DMS 273 treated with DMSO at 0.1 percent for 48 hours (cell line): Measurements from ENCODE around the gene IFT81.
"Not testable (repeated sequence)": the region's sequence is repeated elsewhere in the genome, so short reads cannot be mapped to it uniquely, and the experiment has no call there.

ENCODE experiments used
- DNase-seq: peaks from one replicate; lab custom pipeline; 2025; lab: John Stamatoyannopoulos, UW

The IFT81 gene

DNA sequence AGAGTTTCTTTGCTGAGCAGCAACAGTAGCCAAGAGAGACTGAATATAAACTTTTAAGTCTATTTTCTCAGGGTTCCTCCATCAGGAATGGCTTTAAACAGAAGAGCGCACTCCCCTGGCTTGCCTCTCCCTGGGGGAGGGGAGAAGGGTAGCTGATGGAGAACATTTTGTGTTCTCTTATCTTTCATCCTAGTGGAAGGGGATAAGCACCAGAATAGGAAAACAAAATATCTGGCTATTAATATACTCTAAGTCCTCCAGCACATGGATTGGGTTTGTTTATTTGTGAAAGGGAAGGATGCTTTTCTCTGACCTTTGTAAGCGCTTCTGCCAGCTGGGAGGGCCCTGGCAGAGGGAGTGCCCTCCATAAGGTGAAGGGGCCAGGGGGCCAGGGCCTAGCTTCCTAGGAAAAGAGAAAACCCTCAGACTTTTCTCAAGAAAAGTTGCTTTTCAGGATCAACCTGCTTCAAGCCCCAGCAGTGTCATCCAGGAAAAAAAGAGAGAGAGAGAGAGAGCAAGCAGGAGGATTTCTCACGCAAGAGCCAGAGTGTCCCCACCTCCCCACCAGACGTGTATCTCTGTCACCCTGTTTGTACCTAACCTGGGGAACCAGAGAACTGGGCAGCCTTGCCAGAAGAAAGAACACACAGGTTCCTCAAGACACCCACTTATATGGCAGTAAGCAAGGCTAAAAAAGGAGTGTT lies 122.6 kb downstream of the IFT81 start:
- DNase-seq: no peak

DNA sequence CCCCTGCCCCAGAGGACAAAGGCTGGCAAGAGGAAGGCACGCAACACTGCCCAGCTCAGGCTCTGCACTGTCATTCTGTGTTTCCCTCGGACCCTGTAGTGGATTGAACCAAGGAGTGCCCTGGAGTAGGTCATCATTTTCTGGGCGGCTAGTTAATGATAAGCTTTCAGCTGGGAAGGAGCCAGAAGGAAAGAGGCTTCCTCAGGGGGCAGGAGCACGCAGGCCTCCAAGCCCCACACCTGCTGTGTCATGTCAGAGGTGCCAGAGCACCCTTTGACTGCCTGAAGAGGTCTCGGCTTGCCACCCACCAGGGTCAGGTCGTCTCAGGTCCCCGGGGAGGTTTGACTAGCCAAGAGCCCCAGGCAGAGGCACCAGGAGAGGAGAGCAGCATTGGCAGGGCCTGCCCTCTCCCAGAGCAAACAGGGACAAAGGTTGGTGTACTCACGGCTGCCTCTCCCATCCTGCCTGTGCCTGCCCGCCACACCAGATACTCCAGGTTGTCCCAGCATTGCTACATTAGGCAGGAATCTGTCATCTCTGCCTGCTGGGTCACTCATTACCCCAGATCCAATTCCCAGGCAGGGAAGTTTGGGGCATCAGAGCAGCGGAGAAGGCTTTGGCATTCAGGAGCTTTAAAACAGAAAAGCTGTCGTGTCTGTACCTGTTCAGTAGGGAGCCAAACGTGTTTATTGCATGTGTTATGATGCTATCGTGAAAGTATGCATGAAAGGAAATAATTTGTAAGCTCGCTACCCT lies 123.4 kb downstream of the IFT81 start:
- DNase-seq: no peak

DNA sequence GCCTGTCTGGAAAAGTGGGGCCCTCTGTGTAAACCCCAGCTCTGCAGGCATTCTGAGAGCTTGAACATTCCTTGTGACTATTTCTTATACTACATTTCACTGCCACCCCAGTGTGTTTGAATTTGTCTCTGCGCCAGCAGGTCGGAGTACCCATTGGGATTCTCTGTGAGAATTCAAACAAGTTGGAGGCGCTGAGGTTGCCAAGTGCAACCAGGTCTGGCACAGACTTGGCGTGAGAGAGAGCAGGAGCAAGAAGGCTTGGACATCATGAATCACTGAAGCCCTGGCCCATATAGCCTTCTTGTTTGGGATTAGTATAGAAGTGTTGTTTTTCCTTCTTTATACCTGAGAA lies 123.9 kb downstream of the IFT81 start:
- DNase-seq: no peak

DNA sequence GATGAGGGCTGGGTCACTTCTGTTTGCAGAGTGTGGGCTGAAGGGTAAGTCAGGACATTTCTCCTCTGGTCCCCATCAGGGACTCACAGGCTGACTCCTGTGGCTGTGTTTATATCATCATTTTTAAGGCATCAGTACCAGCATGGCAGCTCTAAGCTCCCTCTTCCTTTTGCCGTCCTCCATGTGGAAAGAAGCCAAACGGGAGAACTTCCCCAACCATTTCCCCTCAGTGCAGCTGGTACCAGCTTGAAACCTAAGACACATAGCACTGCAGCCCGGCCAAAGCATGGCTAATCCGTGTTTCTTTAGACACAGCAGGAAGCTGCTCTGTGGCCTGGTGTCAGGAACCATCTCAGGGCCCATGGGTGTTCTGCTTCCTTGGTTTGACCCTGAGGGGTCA lies 124.9 kb downstream of the IFT81 start:
- DNase-seq: no peak

DNA sequence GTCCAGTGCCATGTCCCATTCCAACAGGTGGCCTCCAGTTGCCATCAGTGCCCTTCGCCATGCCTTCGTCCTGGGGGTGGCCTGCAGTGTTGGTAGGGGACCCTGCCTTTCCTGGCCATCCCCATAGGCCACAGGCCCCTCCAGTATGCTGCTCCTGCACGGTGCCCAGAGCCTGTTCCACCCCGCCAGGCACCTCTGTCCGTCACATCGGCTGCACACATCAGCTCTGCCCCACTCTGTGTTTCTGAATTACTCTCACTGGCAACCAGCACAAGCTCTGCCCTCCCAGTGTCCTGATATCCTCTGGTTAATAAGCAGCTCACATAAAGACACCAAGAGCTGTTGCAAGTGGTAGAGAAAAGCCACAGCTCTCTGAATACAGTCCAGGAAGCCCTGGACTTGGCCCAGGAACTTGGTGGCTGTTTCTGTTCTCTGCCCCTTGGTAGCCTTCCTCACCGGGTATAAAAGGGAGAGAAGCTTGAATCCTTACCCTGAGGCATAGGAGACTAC lies 125.6 kb downstream of the IFT81 start:
- DNase-seq: no peak

DNA sequence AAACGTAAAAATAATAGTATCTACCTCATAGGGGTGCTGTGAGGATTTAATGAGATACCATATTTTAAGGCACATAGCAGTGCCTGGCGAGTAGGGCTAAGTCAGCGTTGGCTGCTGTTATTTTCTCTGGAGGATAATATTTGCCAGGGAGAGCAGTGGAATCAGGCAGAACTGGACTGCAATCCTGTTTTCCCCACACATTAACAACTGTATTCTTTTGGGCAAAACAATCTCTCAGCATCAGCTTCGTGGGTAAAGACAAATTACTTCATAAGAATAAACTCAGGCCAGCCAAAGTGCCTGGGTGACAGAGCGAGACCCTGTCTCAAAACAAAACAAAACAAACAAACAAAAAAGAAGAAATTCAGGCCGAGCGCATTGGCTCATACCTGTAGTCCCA lies 127.2 kb downstream of the IFT81 start:
- DNase-seq: no peak

DNA sequence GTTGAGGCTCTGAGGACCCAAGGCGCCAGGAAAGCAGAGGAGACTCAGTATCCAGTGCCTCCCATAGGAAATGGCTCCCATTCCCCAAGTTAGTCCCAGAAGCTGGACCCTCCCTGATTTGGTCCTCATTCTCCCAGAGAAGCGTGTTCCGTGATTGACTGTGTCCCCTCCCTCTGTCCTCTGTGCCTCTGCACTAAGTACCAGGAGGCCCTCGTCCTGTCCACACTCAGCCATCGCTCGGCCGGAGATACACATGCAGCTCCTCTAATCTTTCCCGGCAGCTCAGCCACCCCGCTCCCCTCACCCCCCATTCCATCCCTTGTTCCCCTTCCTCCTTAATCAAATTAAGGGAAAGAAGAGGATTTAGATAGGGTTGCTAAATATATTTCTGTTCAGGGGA lies 128.6 kb downstream of the IFT81 start:
- no peak for DNase-seq

DNA sequence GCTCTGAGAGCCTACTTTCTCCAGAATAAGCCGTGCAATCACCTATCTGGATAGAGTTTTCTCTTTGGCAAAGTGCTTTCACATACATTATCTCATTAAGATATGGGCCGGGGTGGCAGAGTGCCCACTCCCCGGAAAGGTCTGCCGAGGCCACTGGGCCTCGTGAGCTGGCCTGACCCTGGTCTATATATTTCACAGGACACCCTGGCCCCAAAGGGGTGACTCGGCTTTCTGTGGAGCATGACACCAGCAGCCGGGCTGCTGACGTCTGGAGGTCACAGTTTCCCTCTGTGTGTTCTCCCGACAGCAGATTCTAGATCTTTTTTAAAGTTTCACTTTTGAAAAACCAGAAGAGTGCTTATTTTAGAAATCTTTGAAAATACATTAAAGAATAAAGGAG lies 129.0 kb downstream of the IFT81 start:
- DNase-seq: no peak

DNA sequence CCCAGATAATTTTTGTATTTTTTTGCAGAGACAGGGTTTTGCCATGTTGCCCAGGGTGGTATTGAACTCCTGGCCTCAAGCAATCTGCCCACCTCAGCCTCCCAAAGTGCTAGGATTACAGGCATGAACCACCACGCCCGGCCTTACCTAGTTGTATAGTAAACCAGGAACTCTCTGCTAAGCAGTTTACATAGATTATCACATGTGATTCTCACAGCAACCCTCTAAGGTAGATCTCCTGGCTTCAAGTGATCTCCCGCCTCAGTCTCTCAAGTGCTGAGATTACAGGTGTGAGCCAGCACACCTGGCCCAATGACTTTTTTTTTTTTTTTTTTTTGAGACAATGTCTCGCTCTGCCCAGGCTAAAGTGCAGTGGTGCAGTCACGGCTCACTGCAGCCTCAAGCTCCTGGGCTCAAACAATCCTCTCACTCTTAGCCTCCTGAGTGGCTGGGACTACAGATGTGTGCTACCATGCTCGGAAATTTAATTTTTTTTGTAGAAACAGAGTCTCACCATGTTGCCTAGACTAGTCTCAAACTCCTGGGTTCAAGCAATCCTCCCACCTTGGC lies 130.9 kb downstream of the IFT81 start:
- no peak for DNase-seq

DNA sequence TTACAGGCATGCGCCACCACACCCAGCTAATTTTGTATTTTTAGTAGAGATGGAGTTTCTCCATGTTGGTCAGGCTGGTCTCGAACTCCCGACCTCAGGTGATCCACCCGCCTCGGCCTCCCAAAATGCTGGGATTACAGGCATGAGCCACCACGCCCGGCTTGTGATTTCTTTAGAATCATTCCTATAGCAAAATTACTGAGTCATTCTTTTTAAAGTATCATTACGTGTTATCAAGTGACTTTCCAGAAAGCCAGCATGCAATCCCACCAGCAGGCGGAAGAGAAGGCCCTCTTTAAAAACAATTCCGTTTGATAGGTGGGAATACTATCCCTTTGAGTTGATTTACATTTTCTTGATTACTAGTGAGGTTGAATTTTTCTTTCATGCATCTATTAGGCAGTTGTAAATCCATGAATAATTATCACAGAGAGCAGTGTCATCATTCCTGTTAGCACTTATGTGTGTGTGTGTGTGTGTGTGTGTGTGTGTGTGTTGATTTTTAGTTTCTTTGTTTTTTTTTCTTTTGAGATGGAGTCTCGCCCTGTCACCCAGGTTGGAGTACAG lies 131.8 kb downstream of the IFT81 start:
- DNase-seq: not testable (repeated sequence)

DNA sequence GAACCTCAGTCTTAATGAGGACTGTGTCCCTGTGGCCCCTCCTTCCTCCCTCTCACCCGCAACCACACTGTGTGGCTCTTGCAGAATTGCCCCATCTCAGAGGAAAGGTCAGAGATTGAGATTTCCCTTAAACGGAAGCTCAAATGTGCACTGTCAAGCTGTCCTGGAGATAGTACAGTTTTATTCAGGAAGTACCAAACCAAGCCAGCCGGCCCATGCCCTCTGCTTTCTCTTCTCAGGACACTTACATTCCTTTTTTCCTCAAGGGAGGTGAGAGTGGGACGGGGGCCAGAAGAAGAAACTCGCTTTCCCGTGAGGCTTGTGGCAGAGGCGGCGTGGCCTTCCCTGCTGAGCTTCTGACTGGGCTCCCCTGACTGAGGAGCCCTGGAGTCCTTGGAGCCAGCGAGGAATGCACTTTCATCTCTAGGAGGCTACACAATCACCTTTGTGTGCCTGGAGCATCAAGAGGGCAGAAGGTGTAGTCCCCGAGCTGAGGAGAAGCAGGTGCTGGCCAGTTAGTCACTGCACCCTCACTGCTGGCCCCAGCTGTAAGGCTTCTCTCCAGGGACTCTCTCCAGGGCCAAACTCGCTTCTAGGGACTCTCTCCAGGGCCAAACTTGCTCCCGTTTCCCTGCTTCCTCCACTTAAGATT lies 132.7 kb downstream of the IFT81 start:
- no peak for DNase-seq

DNA sequence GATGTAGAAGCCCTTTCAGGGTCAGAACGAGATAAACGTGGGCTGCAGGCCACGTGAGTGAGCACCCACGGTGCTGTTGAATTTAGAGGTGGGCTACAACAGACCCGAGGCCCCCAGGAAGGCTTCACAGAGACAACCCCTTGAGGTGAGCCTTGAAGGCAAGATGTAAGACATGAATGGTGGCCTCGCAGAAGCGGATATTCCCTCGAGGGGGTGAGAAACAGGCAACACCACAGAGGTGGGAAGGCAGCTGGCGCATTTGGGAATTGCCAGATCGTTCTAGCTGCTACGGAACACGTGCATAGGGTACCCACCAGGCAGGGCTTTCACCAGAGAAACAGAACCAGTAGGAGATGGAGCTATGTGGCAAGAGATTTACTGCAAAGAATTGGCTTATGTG lies 134.3 kb downstream of the IFT81 start:
- DNase-seq: no peak

DNA sequence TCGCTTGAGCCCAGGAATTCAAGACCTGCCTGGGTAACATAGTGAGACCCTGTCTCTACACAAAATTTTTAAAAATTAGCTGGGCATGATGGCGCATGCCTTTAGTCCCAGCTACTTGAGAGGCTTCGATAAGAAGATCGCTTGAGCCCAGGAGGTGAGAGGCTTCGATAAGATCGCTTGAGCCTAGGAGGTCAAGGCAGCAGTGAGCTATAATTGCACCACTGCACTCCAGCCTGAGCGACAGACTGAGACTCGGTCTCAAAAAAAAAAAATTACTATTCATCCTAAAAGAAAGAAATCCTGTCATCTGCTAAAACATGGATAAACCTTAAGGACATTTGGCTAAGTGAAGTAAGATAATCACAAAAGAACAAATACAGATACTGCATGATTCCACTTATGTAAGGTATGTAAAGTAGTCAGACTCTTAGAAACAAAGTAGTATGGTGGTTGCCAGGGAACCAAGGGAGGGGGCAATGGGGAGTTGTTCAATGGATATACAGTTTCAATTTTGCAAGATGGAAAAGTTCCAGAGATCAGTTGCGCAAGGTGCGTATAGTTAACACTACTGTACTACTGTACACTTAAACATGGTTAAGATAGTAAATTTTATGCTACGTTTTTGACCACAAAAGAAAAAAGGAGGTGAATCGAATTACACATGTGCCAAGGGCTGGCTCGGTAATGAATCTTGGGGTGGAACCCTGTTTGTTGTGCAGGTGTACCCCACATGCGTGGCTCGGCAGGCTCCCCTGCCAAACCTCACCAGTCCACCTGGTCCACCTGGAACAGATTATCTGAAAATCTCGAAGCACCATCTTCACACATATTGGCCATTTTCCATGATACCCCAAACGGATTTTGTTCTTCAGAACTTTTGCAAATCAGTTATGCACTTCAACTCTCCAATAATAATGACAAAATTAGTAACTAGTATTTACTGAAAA lies 138.6 kb downstream of the IFT81 start:
- no peak for DNase-seq

DNA sequence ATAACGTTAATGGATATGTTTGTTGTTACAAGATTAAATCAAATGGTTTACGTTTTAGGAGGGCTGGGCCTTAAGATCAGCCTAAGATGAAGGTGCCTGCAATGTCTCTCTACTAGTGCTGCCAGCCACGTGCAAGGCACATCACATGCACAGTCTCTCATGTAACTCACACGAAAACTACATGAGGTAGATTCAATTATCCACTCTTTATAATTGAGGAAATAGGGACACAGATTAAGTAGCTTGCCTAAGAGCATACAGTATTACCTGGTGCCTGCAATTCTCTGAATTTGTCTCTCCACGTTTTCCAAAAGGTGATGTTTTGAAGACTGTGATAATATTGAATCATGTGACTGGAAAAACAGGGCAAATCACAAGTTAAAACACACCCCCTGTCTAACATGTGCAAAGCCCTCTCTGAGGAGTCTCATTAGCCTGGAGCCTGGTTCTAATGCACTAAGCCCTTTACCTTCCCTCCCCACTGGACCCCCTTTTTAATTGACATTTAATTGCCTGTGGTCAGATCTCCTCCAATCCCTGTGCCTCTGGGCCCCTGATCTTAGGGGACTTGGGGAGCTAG lies 142.3 kb downstream of the IFT81 start:
- DNase-seq: no peak

DNA sequence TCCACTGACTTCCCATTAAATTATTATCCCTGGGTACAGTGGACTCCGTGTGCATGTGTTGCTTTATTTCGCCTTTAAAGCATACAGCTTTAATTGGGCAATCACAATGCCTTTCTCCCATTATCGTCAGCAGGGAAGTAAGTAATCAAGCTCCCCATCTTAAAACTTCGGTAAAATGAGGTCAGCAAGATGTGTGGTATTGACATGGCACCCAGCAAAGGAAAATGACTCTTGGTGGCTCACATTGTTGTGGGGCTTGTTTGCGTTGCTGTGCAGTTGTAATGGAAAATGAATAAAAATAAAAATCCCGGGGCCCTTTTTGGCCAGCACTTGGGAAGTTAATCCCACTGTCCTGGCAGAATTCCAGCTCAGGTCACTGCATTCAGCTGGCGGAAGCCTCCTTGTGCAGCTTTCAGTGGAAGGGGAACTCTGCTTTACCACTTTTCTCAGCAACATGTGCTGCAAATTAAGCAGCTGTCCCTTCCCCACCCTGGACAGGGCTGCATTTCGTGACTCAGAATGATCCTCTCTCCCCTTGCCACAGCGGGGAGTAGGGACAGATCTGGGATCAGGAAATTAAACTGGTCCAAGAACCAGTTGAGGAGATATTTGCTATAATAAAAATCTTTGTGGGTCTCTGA lies 142.9 kb downstream of the IFT81 start:
- peak; percentile 34 for DNase-seq
